Mucosa of descending colon (tissue), 3 donors: Measurements from ENCODE around the gene NUDC. TPM values are rescaled to one million over a fixed set of nuclear protein-coding genes. Genes with fewer than 3 reads are reported as not detected.
"Not testable (repeated sequence)": the region's sequence is repeated elsewhere in the genome, so short reads cannot be mapped to it uniquely, and the experiment has no call there.

Source experiments
- ATAC-seq: fragments of 200-7000 bp; cut with Tn5 transposase; one replicate; pipeline ENCODE4 v1.9.1; 2020; ENCODE audit warnings: mild to moderate bottlenecking, moderate library complexity
- DNase-seq, 3 donors: peaks; one replicate each; pipeline ENCODE4 v3.0.0-alpha.2; 2020
- H3K36me3 ChIP-seq: fragments of 200-600 bp; one replicate; pipeline ENCODE4 v1.8.0; 2021; ENCODE audit warnings: low read depth, mild to moderate bottlenecking
- H3K4me1 ChIP-seq: fragments of 200-600 bp; one replicate; pipeline ENCODE4 v1.8.0; 2021; ENCODE audit warnings: low read depth, mild to moderate bottlenecking
- H3K4me3 ChIP-seq: fragments of 200-600 bp; one replicate; pipeline ENCODE4 v1.8.0; 2021; ENCODE audit warnings: mild to moderate bottlenecking
- H3K9me3 ChIP-seq: fragments of 200-600 bp; one replicate; pipeline ENCODE4 v1.8.0; 2021; ENCODE audit warnings: mild to moderate bottlenecking
- CTCF ChIP-seq: fragments of 200-600 bp; IDR thresholded peaks from one replicate; pipeline ENCODE4 v1.8.0; 2022; ENCODE audit warnings: antibody characterized with exemption, mild to moderate bottlenecking
- intact Hi-C, 2 donors: fragments of 100-400 bp; cut with DNase I in 1 of 2; cut with micrococcal nuclease in 1 of 2; formaldehyde crosslinking; loops; one replicate each; pipeline versions ENCODE4 v1.11.0 to v1.11.1; 2022; cut with DNase I, micrococcal nuclease
- total RNA-seq, 3 donors: library from RNA; stranded (reverse); fragmentation: NEBNext Ultra II Directional in 2 of 3; extraction: Animal tissue kit (Norgen Biotek cat#: 25700) in 2 of 3; gene quantifications; one replicate each; pipeline versions ENCODE4 v1.2.1 to v1.2.4, GENCODE V29; 2021 to 2023
- donor health status: DM: no; HTN: no; CAD: no; lungs with moderate emphysema.
- donor health status: DM: no; HTN: no; CAD: no.
- donor health status: DM: no; HTN: yes; CAD: no.

Gene NUDC
- total RNA-seq, 3 donors from 2014 or later = 36.2 to 83.5 (median 43.1) TPM

- ATAC-seq (peak; percentile 81), DNase-seq (no peak)
- no peaks in the 10 kb centered on the region for H3K36me3 ChIP-seq
- intact Hi-C loops = no loop called here
- H3K4me3 ChIP-seq = no peak overlapping the region
- TF ChIP-seq CTCF = no peak
- H3K4me1 ChIP-seq = no peaks in the 10 kb centered on the region
- H3K9me3 ChIP-seq = no peaks in the 10 kb centered on the region
Observed at GRCh38 chr1:26986658-26987057, 65.1 kb downstream of the NUDC start.

- H3K4me3 ChIP-seq, H3K9me3 ChIP-seq, ATAC-seq, H3K4me1 ChIP-seq, H3K36me3 ChIP-seq, DNase-seq: not testable (repeated sequence)
- intact Hi-C loops = loop anchor here (10.0 kb wide), 2 partner anchors 55 to 105 kb away; no protein-coding TSS in a partner anchor
Observed at GRCh38 chr1:26989403-26990109, 68.0 kb downstream of the NUDC start.

GRCh38 chr1:26991310-26992116 is 70.0 kb downstream of the NUDC start:
- DNase-seq (no peak), ATAC-seq (no peak)
- Histone ChIP-seq H3K36me3 (no peaks in the 10 kb centered on the region), H3K9me3 (no peaks in the 10 kb centered on the region), H3K4me3 (no peak overlapping the region), H3K4me1 (peaks cover 11% of the 10 kb centered on the region)
- intact Hi-C loops = loop anchor here (10.0 kb wide), 2 partner anchors 53 to 103 kb away; no protein-coding TSS in a partner anchor
- no peak for TF ChIP-seq CTCF

GRCh38 chr1:26993237-26994019 is 71.9 kb downstream of the NUDC start, which contains the start of gene TRNP1:
TSS of gene TRNP1 (plus strand) at chr1:26993692. CDS start at chr1:26993787, 95 bp downstream.
- intact Hi-C loops = loop anchor here (10.0 kb wide), 2 partner anchors 51 to 101 kb away; no protein-coding TSS in a partner anchor
- Histone ChIP-seq H3K9me3 (no peaks in the 10 kb centered on the region), H3K4me3 (peak within 1 kb of the TSS; percentile 19), H3K4me1 (peaks cover 15% of the 10 kb centered on the region), H3K36me3 (no peaks in the 10 kb centered on the region)
- no peak for TF ChIP-seq CTCF
- DNase-seq = peak; percentile 71 to 82 (median 73)
- peak; percentile 64 for ATAC-seq

- Histone ChIP-seq H3K36me3 (no peaks in the 10 kb centered on the region), H3K4me3 (peak overlapping the region; percentile 19), H3K9me3 (no peaks in the 10 kb centered on the region), H3K4me1 (peaks cover 15% of the 10 kb centered on the region)
- no peak for DNase-seq
- intact Hi-C loops = loop anchor here (10.0 kb wide), 2 partner anchors 51 to 101 kb away; no protein-coding TSS in a partner anchor
- peak; percentile 29 for ATAC-seq
- TF ChIP-seq CTCF = no peak
Observed at GRCh38 chr1:26994020-26994786, 72.7 kb downstream of the NUDC start.
